OCI-LY7 (cell line): ENCODE data around the gene SELENOK. TPM values are rescaled to one million over a fixed set of nuclear protein-coding genes. Genes with fewer than 3 reads are reported as not detected.

Source experiments
- BruUV-seq: library from RNA; stranded (reverse); fragments of 400-500 nt; replicated peaks from 2 replicates; lab custom pipeline; 2021; lab: Mats Ljungman, UMichigan
- CTCF ChIA-PET: fragments of 300-600 bp; sonication (Branson Sonifier 250); formaldehyde crosslinking; loops from one replicate; lab custom pipeline; 2022; ENCODE audit warnings: antibody characterized with exemption; ENCODE audit not compliant: unreplicated experiment; lab: Charles Lee
- POLR2A ChIA-PET: fragments of 300-600 bp; sonication (Branson Sonifier 250); formaldehyde crosslinking; loops from one replicate; lab custom pipeline; 2022; ENCODE audit warnings: antibody characterized with exemption; lab: Charles Lee
- DNase-seq: peaks from one replicate; pipeline ENCODE4 v3.0.0-alpha.2; 2015; ENCODE audit warnings: low spot score
- H2AFZ ChIP-seq: fragments of 200-600 bp; sonication (generic), shearing (Covaris generic); 2 replicates; pipeline ENCODE4 v1.6.1; 2014; ENCODE audit warnings: mild to moderate bottlenecking, antibody characterized with exemption, low read length, moderate library complexity
- H3K27ac ChIP-seq: fragments of 200-600 bp; sonication (generic); 2 replicates; pipeline ENCODE4 v1.5.1; 2014; ENCODE audit warnings: mixed run types, low read depth, mild to moderate bottlenecking, moderate library complexity, low read length, inconsistent platforms; ENCODE audit not compliant: poor library complexity, severe bottlenecking
- H3K36me3 ChIP-seq: fragments of 200-600 bp; sonication (generic); 2 replicates; pipeline ENCODE4 v1.6.1; 2014; ENCODE audit warnings: mild to moderate bottlenecking, antibody characterized with exemption, low read length, moderate library complexity, mixed read lengths; ENCODE audit not compliant: insufficient read depth
- H3K4me1 ChIP-seq: fragments of 200-600 bp; sonication (generic); 2 replicates; pipeline ENCODE4 v1.5.1; 2014; ENCODE audit warnings: mild to moderate bottlenecking, low read length; ENCODE audit not compliant: insufficient read depth, poor library complexity, severe bottlenecking
- H3K4me2 ChIP-seq: fragments of 200-600 bp; sonication (generic); 2 replicates; pipeline ENCODE4 v1.6.1; 2014; ENCODE audit warnings: mild to moderate bottlenecking, low read length
- H3K4me3 ChIP-seq: fragments of 200-600 bp; sonication (generic); 2 replicates; pipeline ENCODE4 v1.5.1; 2014; ENCODE audit warnings: mild to moderate bottlenecking, low read depth, low read length; ENCODE audit not compliant: poor library complexity, severe bottlenecking
- H3K79me2 ChIP-seq: fragments of 200-600 bp; sonication (generic); 2 replicates; pipeline ENCODE4 v1.6.1; 2016; ENCODE audit warnings: low read depth, mild to moderate bottlenecking, low read length, moderate library complexity, mixed read lengths; ENCODE audit not compliant: insufficient read depth
- H3K9me2 ChIP-seq: fragments of 200-600 bp; sonication (generic); 2 replicates; pipeline ENCODE4 v1.6.1; 2016; ENCODE audit warnings: mild to moderate bottlenecking, low read length, mixed read lengths; ENCODE audit not compliant: insufficient read depth
- H3K9me3 ChIP-seq: fragments of 200-600 bp; sonication (generic); 2 replicates; pipeline ENCODE4 v1.6.1; 2014; ENCODE audit warnings: mild to moderate bottlenecking, mixed run types, low read length, mixed read lengths
- H4K20me1 ChIP-seq: fragments of 200-600 bp; sonication (generic); 2 replicates; pipeline ENCODE4 v1.6.1; 2014; ENCODE audit warnings: mild to moderate bottlenecking, antibody characterized with exemption, low read length, moderate library complexity, mixed read lengths; ENCODE audit not compliant: insufficient read depth
- EZH2phosphoT487 ChIP-seq: fragments of 200-600 bp; sonication (generic); IDR thresholded peaks from 2 replicates; pipeline ENCODE4 v1.6.1; 2018; ENCODE audit warnings: low read depth, borderline replicate concordance, mild to moderate bottlenecking, mixed run types, antibody characterized with exemption, low read length, moderate library complexity, mixed read lengths
- intact Hi-C: fragments of 100-400 bp; cut with micrococcal nuclease; formaldehyde crosslinking; loops from one replicate; pipeline ENCODE4 v1.10.0; 2022; ENCODE audit not compliant: unreplicated experiment
- total RNA-seq, 2 experiments: library from RNA; depleted of rRNA in 1 of 2; stranded (reverse); fragments of >200 nt in 1 of 2; shearing (Covaris generic) in 1 of 2; gene quantifications; 2 replicates each; pipeline ENCODE4 v1.2.3, GENCODE V29; 2014 to 2022
- TF ChIP-seq, protein P1 (sequence below): fragments of 200-600 bp; sonication (generic); conservative IDR thresholded peaks from 2 replicates; pipeline ENCODE4 v1.5.1; 2014; ENCODE audit warnings: mild to moderate bottlenecking, antibody characterized with exemption, low read length, moderate library complexity, mixed read lengths

Gene SELENOK
- total RNA-seq, 2 experiments from 2014 or later: 36.7 to 48.7 TPM

DNA sequence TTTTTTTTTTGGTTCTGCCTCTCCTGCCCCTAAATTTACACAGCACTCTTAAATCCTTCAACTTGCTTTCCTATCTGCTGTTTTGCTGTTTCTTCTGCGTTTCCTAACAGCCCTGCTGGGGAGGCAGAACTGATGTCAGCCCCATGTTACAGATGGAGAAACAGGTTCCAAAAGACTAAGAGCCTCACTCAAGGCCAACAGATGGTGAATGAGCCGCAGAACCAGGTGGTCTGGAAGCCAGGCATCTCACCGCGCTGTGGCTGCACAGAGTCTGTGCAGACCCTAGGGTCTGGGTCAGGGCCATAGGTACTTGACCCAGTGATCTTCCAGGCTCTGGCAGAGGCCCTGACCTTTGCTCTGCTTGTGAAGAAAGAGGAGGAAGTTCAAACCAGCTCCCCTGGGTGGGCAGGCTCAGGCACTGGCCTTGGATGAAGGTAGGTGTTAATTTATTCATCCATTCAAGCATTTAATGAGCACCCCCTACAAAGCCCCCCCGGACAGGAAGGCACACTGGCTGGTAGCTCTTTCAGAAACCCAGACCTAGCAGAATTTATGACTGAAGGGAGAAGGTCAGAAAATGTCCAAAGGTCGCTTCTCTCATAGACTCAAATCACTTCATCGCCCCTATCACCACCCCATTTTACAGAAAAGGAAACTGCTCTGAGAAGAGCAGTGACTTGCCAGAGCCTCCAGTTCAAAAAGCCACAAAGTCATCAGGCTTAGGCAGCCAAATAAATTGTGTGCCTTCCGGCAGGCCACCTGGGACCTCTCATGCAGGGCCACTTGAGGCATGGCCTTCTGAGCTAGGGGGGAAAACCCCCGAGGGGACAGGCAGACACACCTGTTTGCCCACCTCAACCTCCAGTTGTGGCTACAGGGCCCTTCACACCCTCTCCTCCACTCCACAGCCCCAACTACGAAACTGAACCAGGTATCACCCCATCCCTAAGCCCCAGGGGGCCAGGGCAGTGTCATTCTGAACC, 48.2 kb downstream of the SELENOK start:
- intact Hi-C loops: loop anchor here (2.0 to 5.0 kb wide), 2 partner anchors 47 to 96 kb away; partner anchors contain the start of gene SELENOK
- Histone ChIP-seq H3K4me1 (peaks cover 15% of the 10 kb centered on the region), H4K20me1 (no peaks in the 10 kb centered on the region), H3K79me2 (no peaks in the 10 kb centered on the region), H3K9me2 (no peaks in the 10 kb centered on the region), H3K9me3 (no peaks in the 10 kb centered on the region), H3K4me2 (peak overlapping the region; percentile 17; the same call in 1 of the 2 replicates), H3K36me3 (no peaks in the 10 kb centered on the region), H3K27ac (peak overlapping the region; percentile 34), H2AFZ (peak overlapping the region; percentile 5; the same call in 1 of the 2 replicates), H3K4me3 (no peak overlapping the region)
- CTCF ChIA-PET: no interaction called here
- TF ChIP-seq EZH2phosphoT487: no peak
- TF ChIP-seq, protein P1, sequence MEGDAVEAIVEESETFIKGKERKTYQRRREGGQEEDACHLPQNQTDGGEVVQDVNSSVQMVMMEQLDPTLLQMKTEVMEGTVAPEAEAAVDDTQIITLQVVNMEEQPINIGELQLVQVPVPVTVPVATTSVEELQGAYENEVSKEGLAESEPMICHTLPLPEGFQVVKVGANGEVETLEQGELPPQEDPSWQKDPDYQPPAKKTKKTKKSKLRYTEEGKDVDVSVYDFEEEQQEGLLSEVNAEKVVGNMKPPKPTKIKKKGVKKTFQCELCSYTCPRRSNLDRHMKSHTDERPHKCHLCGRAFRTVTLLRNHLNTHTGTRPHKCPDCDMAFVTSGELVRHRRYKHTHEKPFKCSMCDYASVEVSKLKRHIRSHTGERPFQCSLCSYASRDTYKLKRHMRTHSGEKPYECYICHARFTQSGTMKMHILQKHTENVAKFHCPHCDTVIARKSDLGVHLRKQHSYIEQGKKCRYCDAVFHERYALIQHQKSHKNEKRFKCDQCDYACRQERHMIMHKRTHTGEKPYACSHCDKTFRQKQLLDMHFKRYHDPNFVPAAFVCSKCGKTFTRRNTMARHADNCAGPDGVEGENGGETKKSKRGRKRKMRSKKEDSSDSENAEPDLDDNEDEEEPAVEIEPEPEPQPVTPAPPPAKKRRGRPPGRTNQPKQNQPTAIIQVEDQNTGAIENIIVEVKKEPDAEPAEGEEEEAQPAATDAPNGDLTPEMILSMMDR: no peak
- peak; percentile 77 for DNase-seq
- no TSS peak for BruUV-seq
- POLR2A ChIA-PET: interaction anchor here (0.6 to 1.6 kb wide), 2 partner anchors 38 to 143 kb away, joined by 3 to 5 read pairs; partner anchors contain the start of gene ACTR8

DNA sequence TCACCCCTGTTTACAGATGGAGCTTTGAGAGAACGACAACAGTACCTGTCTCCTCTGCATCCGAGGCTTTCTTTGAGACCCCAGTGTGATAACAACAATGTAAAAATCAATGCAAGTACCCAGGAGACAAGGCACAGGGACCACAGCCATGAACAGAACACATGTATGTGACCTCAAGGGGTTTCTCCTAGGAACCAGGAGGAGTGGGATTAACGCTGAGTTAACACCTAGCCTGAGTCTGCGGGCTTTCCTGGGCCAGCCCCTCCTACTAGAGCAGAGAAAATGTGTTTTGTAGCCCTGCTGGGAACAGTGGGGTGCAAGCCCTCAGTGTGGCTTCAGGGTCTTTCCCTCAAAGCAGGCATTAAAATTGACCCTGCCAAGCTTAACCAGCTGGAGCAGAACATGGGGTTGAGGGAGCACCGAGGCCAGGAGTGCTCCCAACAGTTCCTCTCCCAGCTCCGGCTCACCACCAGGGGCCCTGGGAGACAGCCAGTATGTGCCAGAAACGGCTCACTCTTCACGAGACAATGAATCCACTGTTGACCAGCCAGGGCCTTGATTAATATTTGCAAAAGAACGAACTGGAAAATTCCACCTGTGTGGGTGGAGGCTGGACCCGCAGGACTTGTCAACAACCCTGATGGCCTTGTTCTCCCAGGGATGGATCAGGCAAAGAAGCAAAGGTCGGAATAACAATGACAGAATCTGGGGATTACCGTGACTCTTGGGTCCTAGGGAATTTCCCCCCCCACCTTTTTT, 49.0 kb downstream of the SELENOK start:
- intact Hi-C loops: loop anchor here (5.0 kb wide), 1 partner anchor 95 kb away; no protein-coding TSS in a partner anchor
- Histone ChIP-seq H3K4me3 (no peak overlapping the region), H4K20me1 (no peaks in the 10 kb centered on the region), H3K79me2 (no peaks in the 10 kb centered on the region), H3K9me3 (no peaks in the 10 kb centered on the region), H3K4me2 (no peak overlapping the region), H3K4me1 (peaks cover 15% of the 10 kb centered on the region), H3K9me2 (no peaks in the 10 kb centered on the region), H2AFZ (no peak overlapping the region), H3K36me3 (no peaks in the 10 kb centered on the region), H3K27ac (no peak overlapping the region)
- DNase-seq: no peak
- no TSS peak for BruUV-seq
- ChIA-PET POLR2A (interaction anchor here (0.6 kb wide), 1 partner anchor 142 kb away, joined by 3 read pairs; no protein-coding TSS in a partner anchor), CTCF (no interaction called here)
- TF ChIP-seq, protein P1: no peak
- TF ChIP-seq EZH2phosphoT487: no peak
